HG02885 (cell line): ENCODE measurements around the gene EGLN2.
A peak's percentile ranks its signal among the peaks of the same experiment; 100 is the strongest.
"Not testable (repeated sequence)": the region's sequence is repeated elsewhere in the genome, so short reads cannot be mapped to it uniquely, and the experiment has no call there.

Experiments used
- ATAC-seq: cut with Tn5 transposase; IDR thresholded peaks from one replicate; pipeline ENCODE4 v1.9.1; 2021; ENCODE audit warnings: mild to moderate bottlenecking; ENCODE audit not compliant: unreplicated experiment, poor library complexity

Gene EGLN2

DNA sequence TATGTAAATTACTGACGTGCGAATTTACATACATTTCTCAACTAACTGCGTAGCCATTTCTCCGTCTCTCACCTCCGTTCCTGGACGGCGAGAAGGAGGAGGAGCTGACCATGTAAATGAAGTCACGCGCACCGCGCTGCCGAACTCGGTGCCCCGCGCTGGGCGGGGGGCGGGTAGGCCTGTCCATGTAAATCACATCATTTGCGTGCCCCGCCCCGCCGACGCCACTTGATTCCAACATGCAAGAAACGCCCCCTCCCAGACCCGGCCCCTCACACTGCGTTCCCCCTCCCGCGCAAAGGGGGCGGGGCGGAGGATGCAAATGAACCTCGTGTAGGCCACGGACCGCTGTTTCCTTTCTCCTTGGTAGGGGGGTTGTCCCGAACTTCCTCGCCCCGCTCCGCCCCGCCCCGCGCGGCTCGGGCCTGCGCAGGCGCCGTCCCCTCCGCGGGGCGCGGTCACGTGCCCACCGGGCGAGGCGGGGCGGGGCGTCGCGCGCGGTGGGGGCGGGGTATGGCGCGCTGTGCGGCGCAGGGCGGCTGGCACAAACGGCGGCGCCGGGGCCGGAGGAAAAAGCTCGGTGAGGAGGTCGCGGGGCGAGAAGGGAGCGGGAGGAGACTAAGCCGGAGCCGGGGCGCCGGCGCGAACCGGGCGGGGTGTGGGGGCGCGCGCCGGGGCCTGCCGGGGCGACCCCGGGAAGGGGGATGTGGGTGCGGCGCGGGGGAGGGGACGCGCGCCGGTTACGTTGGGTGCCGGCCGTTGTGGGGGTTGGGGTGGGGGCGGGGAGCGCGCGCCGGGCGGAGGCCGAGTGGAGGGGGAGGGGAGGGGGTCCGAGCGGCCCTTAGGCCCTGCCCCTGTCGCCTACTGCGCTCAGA lies at the start of gene EGLN2:
TSS of gene EGLN2 (plus strand) at position 509 of the 875 bp plus-strand sequence. CDS start 1,382 bp downstream, outside the sequence.
- ATAC-seq: peak; percentile 80

DNA sequence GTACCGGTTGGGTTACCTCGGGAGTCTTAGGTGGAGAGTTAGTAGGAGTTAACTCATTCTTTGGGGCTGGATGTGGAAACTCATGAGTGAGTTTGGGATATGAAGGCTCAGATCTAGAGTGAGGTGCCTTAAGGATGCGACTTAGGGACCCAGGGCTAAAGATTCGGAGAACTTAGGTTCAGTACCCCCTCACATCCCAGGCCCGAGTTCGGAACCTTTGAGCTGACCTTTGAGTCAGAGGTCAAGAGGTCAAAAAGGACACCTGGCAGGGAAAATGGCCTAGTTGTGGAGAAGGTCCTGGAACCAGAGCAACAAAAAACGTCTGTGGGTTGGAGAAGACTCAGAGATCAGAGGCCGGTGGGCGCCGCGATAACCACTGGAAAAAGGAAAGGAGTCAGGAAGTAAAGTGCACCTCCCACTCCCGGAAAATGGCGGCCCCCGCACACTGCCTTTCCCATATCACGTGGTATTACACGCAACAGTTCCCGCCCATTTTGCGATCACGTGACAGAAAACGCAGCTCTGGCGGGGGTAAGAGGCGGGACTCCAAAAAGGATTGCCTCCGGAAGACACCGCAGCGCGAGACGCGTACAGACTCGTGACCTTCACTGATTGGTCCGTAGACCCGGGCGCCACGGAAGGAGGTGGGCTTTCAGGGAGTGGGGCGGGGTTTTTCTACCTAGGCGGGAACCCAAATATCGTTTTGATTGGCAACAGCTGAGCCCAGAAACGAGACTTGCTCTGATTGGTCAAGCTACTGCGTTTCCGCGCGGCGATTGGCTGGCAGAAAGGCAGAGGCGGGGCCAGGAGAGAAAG lies 48.7 kb upstream of the EGLN2 start, which contains the start of gene ACTMAP:
TSS of gene ACTMAP (minus strand) at position 420 of the 816 bp plus-strand sequence. CDS start 674 bp downstream, outside the sequence.
- peak; percentile 88 for ATAC-seq

DNA sequence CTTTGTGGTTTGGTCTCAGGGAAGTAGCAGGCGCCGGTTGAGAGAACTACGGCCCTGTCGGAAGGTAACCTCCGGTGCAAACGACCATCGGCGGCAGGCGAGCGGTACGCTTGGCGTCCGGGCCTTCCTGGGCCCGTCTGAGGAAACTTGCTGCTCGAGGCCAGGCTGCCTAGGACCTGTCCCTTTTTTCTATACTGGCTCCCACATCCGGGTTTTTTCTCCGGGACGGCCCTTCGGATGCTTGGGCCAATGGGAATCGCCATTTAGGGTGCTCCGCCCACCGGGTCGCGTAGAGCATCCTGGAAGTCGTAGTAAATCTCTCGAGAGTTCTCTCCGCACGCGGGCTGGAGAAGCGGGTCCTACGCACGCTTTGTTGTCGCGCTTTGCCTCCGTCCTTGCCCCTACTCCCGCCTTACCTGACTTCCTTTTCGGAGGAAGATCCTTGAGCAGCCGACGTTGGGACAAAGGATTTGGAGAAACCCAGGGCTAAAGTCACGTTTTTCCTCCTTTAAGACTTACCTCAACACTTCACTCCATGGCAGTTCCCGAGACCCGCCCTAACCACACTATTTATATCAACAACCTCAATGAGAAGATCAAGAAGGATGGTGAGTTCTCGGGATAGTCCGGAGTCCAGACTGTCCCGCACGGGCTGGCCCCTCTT lies 48.0 kb upstream of the EGLN2 start, which contains the start of gene SNRPA:
TSS of gene SNRPA (plus strand) at position 330 of the 664 bp plus-strand sequence. CDS start at position 536, 206 bp downstream.
- peak; percentile 56 for ATAC-seq

DNA sequence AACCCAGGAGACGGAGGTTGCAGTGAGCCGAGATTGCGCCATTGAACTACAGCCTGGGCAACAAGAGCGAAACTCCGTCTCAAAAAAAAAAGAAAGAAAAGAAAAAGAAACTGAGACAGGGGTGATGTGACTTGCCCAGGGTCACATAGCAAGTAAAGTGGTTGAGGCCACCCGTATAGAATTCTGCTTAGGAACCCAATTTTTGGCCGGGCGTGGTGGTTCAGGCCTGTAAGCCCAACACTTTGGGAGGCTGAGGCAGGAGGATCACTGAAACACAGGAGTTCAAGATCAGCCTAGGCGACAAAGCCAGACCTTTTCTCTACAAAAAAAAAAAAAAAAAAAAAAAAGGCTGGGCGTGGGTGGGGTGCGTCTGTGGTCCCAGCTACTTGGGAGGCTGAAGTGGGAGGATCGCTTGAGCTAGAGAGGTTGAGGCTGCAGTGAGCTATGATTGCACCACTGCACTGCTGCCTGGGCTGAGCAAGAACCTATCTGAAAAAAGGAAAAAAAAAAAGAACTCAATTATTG lies 46.7 kb upstream of the EGLN2 start:
- ATAC-seq: no peak

GRCh38 chr19:40754611-40755247 lies 44.3 kb upstream of the EGLN2 start:
- ATAC-seq: no peak

DNA sequence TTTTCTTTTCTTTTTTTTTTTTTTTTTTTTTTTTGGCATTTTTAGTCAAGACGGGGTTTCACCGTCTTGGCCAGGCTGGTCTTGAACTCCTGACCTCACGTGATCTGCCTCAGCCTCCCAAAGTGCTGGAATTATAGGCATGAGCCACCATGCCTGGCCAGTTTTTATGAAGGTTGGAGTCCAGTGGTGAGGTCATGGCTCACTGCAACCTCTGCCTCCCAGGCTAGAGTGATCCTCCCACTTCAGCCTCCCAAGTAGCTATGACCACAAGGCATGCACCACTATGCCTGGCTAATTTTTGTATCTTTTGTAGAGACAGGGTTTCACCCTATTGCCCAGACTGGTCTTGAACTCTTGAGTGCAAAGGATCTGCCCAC lies 43.8 kb upstream of the EGLN2 start:
- ATAC-seq: no peak

- no peak for ATAC-seq
Measured at GRCh38 chr19:40755791-40756190, 43.2 kb upstream of the EGLN2 start.

DNA sequence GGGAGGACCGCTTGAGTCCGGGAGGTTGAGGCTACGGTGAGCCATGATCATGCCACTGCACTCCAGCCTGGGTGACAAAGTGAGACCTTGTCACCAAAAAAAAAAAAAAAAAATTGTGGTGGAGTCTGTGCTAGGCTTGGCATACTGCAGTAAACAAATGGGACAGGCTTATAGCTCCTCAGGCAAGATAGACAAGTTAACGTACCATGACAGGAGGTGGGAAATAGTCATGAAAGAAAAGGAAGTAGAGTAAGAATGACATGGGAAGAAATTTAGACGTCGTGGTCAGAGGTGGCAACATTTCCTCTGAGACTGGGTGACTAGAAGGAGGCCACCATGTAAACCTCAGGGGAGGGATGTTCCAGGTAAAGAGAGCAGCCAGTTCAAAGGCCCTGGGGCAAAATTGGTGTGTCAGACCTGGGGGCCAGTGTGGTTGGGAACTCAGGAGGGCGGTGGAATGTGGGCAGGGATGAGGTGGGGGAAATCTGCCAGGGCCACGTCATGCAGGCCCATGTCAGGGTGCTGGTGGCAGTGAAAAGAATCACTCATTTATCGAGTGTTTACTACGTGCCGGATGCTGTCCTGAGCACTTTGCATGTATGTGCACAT lies 42.4 kb upstream of the EGLN2 start:
- no peak for ATAC-seq

DNA sequence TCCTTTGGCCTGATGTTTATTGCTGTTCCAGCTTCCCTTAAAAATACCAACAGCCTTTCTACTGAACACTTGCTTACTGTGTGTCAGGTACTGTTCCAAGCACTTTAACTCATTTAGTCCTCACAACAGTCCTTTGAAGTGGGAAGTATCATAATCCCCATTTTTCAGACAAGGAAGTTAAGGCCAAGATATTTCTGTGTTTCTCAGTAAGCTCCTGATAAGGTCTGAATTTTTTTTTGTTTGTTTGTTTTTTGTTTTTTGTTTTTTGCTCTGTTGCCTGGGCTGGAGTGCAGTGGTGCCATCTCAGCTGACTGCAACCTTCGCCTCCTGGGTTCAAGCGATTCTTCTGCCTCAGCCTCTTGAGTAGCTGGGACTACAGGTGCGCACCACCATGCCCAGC lies 40.5 kb upstream of the EGLN2 start:
- ATAC-seq: no peak

DNA sequence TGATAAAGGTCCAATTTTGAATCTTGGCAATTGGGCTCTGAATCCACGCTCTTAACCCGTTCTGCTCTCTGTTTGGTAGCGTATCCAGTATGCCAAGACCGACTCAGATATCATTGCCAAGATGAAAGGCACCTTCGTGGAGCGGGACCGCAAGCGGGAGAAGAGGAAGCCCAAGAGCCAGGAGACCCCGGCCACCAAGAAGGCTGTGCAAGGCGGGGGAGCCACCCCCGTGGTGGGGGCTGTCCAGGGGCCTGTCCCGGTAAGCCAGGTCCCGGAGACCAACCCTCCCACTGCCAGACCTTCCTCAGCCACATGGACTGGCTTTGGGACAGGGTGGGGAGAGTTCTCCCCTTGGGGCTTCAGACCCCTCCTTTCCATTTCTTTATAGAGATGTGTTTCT lies 39.6 kb upstream of the EGLN2 start:
- no peak for ATAC-seq

DNA sequence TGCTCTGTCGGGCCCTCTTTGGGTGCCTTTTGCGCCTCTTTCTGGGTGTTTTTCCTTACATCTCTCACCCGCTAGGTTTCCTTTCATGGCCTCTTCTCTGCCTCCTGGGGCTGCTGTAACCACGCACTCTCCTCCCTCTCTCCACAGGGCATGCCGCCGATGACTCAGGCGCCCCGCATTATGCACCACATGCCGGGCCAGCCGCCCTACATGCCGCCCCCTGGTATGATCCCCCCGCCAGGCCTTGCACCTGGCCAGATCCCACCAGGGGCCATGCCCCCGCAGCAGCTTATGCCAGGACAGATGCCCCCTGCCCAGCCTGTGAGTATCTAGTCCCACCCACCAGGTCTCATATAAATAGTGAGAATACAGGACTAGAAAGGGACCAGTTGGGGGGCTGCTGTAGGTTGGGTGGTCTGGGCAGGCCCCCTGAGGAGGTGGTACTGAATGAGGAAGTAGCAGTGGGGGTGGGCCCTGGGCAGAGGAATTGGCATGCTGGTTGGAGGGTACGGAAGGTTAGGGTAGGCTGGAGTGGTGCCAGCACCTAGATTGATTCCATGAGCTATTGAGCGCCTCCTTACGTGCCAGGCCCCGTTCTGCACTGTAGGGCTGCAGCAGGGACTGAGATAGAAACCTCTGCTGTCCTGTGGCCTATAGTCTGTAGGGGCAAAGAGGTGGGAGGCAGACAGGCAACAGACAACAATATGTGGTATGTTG lies 36.1 kb upstream of the EGLN2 start:
- ATAC-seq: no peak

- ATAC-seq: no peak
Measured at GRCh38 chr19:40763526-40763925, 35.5 kb upstream of the EGLN2 start.

DNA sequence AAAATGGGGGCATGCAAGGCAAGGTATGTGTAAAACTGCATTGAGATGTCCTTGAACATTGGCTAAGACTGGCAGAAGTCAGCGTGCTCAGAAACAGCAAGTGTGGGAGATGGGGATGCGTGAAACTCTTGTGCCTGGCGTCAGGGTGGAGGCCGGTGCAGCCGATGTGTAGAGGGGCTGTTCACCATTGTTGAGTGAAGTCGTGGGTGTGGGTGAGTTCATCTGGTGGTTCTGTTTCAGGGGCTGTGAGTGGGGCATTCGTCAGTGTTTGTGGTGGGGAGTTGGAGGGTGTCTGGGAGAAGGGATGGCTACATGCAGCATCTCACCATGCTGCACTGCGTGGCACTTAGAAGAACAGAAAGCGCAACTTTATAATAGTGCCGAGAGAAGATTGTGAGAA lies 35.0 kb upstream of the EGLN2 start:
- no peak for ATAC-seq

DNA sequence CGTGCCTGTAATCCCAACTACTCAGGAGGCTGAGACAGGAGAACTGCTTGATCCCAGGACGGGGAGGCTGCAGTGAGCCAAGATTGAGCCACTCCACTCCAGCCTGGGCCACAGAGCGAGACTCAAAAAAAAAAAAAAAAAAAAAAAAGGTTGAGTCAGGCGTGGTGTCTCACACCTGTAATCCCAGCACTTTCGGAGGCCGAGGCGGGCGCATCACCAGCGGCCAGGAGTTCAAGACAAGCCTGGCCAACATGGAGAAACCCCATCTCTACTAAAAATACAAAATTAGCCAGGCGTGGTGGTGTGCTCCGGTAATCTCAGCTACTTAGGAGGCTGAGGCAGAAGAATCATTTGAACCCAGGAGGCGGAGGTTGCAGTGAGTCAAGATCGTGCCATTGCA lies 32.6 kb upstream of the EGLN2 start:
- not testable (repeated sequence) for ATAC-seq

- no peak for ATAC-seq
Measured at GRCh38 chr19:40768869-40769268, 30.1 kb upstream of the EGLN2 start.

DNA sequence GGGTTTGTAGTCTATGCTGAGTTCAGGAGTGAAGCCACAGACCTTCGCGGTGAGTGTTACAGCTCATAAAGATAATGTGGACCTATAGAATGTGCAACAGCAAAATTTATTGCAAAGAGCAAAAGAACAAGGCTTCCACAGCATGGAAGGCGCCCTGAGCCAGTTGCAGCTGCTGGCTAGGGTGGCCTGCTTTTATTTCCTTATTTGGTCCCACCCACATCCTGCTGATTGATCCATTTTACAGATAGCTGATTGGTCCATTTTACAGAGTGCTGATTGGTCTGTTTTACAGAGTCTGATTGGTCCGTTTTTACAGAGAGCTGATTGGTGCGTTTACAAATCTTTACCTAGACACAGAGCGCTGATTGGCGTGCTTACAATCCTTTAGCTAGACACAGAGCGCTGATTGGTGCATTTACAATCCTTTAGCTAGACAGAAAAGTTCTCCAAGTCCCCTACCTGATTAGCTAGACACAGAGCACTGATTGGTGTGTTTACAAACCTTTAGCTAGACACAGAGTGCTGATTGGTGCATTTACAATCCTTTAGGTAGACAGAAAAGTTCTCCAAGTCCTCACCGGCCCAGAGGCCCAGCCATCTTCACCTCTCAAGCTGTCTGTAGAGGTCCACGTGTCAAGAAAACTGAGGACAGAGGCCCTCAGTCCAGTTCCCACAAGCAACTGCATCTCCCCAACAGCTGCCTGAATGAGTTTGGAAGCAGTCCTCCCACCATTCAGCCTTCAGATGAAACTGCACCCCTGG lies 27.7 kb upstream of the EGLN2 start:
- ATAC-seq: not testable (repeated sequence)

GRCh38 chr19:40774916-40775631 lies 23.9 kb upstream of the EGLN2 start, which contains the start of gene MIA:
TSS of gene MIA (plus strand) at chr19:40775521. CDS start at chr19:40775543, 22 bp downstream.
- no peak for ATAC-seq
